ENCODE results near the gene WNK1.

- TF ChIP-seq POLR2A (IDR thresholded peaks at IDR 0.05) = no peak
- no peak for TF ChIP-seq CTCF (IDR thresholded peaks at IDR 0.05 in 4 of 5, conservative IDR thresholded peaks at IDR 0.05 in 1 of 5)
Observed at GRCh38 chr12:897386-897785, 145.0 kb downstream of the WNK1 start.

Measured in gastrocnemius medialis (tissue), 4 donors.